SK-N-SH treated with all-trans-retinoic acid at 6 μM for 48 hours (cell line): ENCODE results near the gene WDR90.
A peak's percentile ranks its signal among the peaks of the same experiment; 100 is the strongest.

ENCODE experiments used
- ATAC-seq: fragments of 200-7000 bp; cut with Tn5 transposase; 3 replicates; pipeline ENCODE4 v1.9.1; 2020; ENCODE audit warnings: mild to moderate bottlenecking, moderate library complexity
- ARNTL ChIP-seq: fragments of 450-650 bp; formaldehyde crosslinking; IDR thresholded peaks from 2 replicates; pipeline ENCODE4 v1.5.0; 2020; ENCODE audit warnings: low read depth, mild to moderate bottlenecking, moderate library complexity, borderline replicate concordance
- BACH2 ChIP-seq: fragments of 250-450 bp; sonication (Bioruptor Pico); IDR thresholded peaks from 2 replicates; pipeline ENCODE4 v1.9.0; 2021; ENCODE audit warnings: mild to moderate bottlenecking, borderline replicate concordance
- CREB5 ChIP-seq: fragments of 250-450 bp; sonication (Bioruptor Pico); IDR thresholded peaks from 2 replicates; pipeline ENCODE4 v1.5.1; 2020; ENCODE audit warnings: low read depth, mild to moderate bottlenecking, moderate library complexity
- CSDC2 ChIP-seq: fragments of 250-450 bp; sonication (Bioruptor Pico); IDR thresholded peaks from 2 replicates; pipeline ENCODE4 v1.5.0; 2020; ENCODE audit warnings: mild to moderate bottlenecking, moderate library complexity
- ESRRG ChIP-seq: fragments of 250-450 bp; sonication (Bioruptor Pico); IDR thresholded peaks from 2 replicates; pipeline ENCODE4 v1.6.1; 2021; ENCODE audit warnings: mild to moderate bottlenecking
- GLIS3 ChIP-seq: fragments of 250-450 bp; sonication (Bioruptor Pico); IDR thresholded peaks from 2 replicates; pipeline ENCODE4 v1.5.0; 2020; ENCODE audit warnings: mild to moderate bottlenecking, moderate library complexity
- ISL1 ChIP-seq: fragments of 250-450 bp; sonication (Bioruptor Pico); IDR thresholded peaks from 2 replicates; pipeline ENCODE4 v2.1.2; 2022; ENCODE audit warnings: mild to moderate bottlenecking, moderate library complexity
- OSR1 ChIP-seq: fragments of 250-450 bp; sonication (Bioruptor Pico); IDR thresholded peaks from 2 replicates; pipeline ENCODE4 v1.8.0; 2022; ENCODE audit warnings: moderate library complexity, mild to moderate bottlenecking, inconsistent platforms
- RARB ChIP-seq: fragments of 250-450 bp; sonication (Bioruptor Pico); IDR thresholded peaks from 2 replicates; pipeline ENCODE4 v1.8.0; 2021; ENCODE audit warnings: mild to moderate bottlenecking, moderate library complexity
- TCF4 ChIP-seq: fragments of 250-450 bp; sonication (Bioruptor Pico); IDR thresholded peaks from 2 replicates; pipeline ENCODE4 v1.8.0; 2021; ENCODE audit warnings: mild to moderate bottlenecking, moderate library complexity, borderline replicate concordance
- TOX ChIP-seq: fragments of 250-450 bp; sonication (Bioruptor Pico); IDR thresholded peaks from 2 replicates; pipeline ENCODE4 v1.8.0; 2021; ENCODE audit warnings: mild to moderate bottlenecking, moderate library complexity, borderline replicate concordance
- TSHZ2 ChIP-seq: fragments of 250-450 bp; sonication (Bioruptor Pico); IDR thresholded peaks from 2 replicates; pipeline ENCODE4 v1.5.0; 2020; ENCODE audit warnings: mild to moderate bottlenecking, moderate library complexity
- ZC3H10 ChIP-seq: fragments of 250-450 bp; sonication (Bioruptor Pico); IDR thresholded peaks from 2 replicates; pipeline ENCODE4 v1.5.1; 2021; ENCODE audit warnings: mild to moderate bottlenecking, moderate library complexity
- ZFP3 ChIP-seq: fragments of 250-450 bp; sonication (Bioruptor Pico); IDR thresholded peaks from 2 replicates; pipeline ENCODE4 v1.5.0; 2020; ENCODE audit warnings: mild to moderate bottlenecking, moderate library complexity
- ZFP30 ChIP-seq: fragments of 450-650 bp; formaldehyde crosslinking; IDR thresholded peaks from 2 replicates; pipeline ENCODE4 v1.5.0; 2022; ENCODE audit warnings: mild to moderate bottlenecking, moderate library complexity
- ZNF565 ChIP-seq: fragments of 450-650 bp; formaldehyde crosslinking; conservative IDR thresholded peaks from 2 replicates; pipeline ENCODE4 v1.5.0; 2020; ENCODE audit warnings: low read depth, mild to moderate bottlenecking, moderate library complexity
- ZNF70 ChIP-seq: fragments of 450-650 bp; formaldehyde crosslinking; IDR thresholded peaks from 2 replicates; pipeline ENCODE4 v1.5.0; 2020; ENCODE audit warnings: mild to moderate bottlenecking, moderate library complexity
- ZNF8 ChIP-seq: fragments of 450-650 bp; formaldehyde crosslinking; IDR thresholded peaks from 2 replicates; pipeline ENCODE4 v1.5.0; 2020; ENCODE audit warnings: mild to moderate bottlenecking, moderate library complexity

The WDR90 gene

GRCh38 chr16:714558-715476 is 65.7 kb downstream of the WDR90 start, which contains the start of gene METRN:
TSS of gene METRN (plus strand) at chr16:715118. CDS start at chr16:715290, 172 bp downstream.
- TF ChIP-seq BACH2 (CRISPR knock-in tag) (no peak), ZC3H10 (CRISPR knock-in tag) (no peak), TCF4 (CRISPR knock-in tag) (no peak), CSDC2 (no peak), RARB (CRISPR knock-in tag) (no peak), ZNF565 (no peak), TOX (CRISPR knock-in tag) (no peak), CREB5 (no peak), ARNTL (CRISPR knock-in tag) (no peak), ISL1 (CRISPR knock-in tag) (no peak), ZFP3 (no peak)
- peak; percentile 65 for ATAC-seq

- peak; percentile 1 for ATAC-seq
- no peak for TF ChIP-seq ESRRG (CRISPR knock-in tag)
Measured at GRCh38 chr16:715477-716199, 66.5 kb downstream of the WDR90 start.

GRCh38 chr16:716200-716568 is 67.0 kb downstream of the WDR90 start:
- TF ChIP-seq CSDC2 = no peak
- TF ChIP-seq ZNF8 (CRISPR knock-in tag) = no peak
- no peak for TF ChIP-seq ISL1 (CRISPR knock-in tag)
- TF ChIP-seq ZNF70 (CRISPR knock-in tag) = no peak
- TF ChIP-seq TCF4 (CRISPR knock-in tag) = no peak
- no peak for TF ChIP-seq ZNF565
- TF ChIP-seq GLIS3 (CRISPR knock-in tag) = no peak; the same call in 1 of the 2 replicates
- peak; percentile 3; the same call in 2 of the 3 replicates for ATAC-seq

- TF ChIP-seq TSHZ2 (CRISPR knock-in tag) = no peak
- TF ChIP-seq ZFP3 = no peak
- TF ChIP-seq ZNF8 (CRISPR knock-in tag) = no peak
- TF ChIP-seq ISL1 (CRISPR knock-in tag) = no peak
- TF ChIP-seq ZC3H10 (CRISPR knock-in tag) = no peak
- TF ChIP-seq CREB5 = no peak
- no peak for TF ChIP-seq ZFP30
- no peak for TF ChIP-seq RARB (CRISPR knock-in tag)
- no peak for TF ChIP-seq GLIS3 (CRISPR knock-in tag)
- TF ChIP-seq ZNF565 = no peak
- no peak for TF ChIP-seq BACH2 (CRISPR knock-in tag)
- no peak for TF ChIP-seq ARNTL (CRISPR knock-in tag)
- TF ChIP-seq OSR1 = no peak
Measured at GRCh38 chr16:716768-717325, 67.7 kb downstream of the WDR90 start.

More at GRCh38 chr16:716768-717325, 67.7 kb downstream of the WDR90 start:
- no peak for ATAC-seq
